Globus pallidus (tissue), 1 donor: ENCODE results near the gene MATN1.
"Not testable (repeated sequence)": the region's sequence is repeated elsewhere in the genome, so short reads cannot be mapped to it uniquely, and the experiment has no call there.

Source experiments
- DNase-seq: peaks from one replicate; pipeline ENCODE4 v3.0.0-alpha.2; 2015; ENCODE audit warnings: low spot score

The MATN1 gene

GRCh38 chr1:30723331-30723755 lies at the start of gene MATN1:
Gene MATN1 (minus strand): TSS chr1:30723585. CDS start chr1:30723551, 34 bp downstream.
- DNase-seq: no peak

- no peak for DNase-seq
Measured at GRCh38 chr1:30771005-30771404, 47.6 kb upstream of the MATN1 start.

- no peak for DNase-seq
Measured at GRCh38 chr1:30770150-30770549, 46.8 kb upstream of the MATN1 start.

- no peak for DNase-seq
Measured at GRCh38 chr1:30768830-30769718, 45.7 kb upstream of the MATN1 start.

DNA sequence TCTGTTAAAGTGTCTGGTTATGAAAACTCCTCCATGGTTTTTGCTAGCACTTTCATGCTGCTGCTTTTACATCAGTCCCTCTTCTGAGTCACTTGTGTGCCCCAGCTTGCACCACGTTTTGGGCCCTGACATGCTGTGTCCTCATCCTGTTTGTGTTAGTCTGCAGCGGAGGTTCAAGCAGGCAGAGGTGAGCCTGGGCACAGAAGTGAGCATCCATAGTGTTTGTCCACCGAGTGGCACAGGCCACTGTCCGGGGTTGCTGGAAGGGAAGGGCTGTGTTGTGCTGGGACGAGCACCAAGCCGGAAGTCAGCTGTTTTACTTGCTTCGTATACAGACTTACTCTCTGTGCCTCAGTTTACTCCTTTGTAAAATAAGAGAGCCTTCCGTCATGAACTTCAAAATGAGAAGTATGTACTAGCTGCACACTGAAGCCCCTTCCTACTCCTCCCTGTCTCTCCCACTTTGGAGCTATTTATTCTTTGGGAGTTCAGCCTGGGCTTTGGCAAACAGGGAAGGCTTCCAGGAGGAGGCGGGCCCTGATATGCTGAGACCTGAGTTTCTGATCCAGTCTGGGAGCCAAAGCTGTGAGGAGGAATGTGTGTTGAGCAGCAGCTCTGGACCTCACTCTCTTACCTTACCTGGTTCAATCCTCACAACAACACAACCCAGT lies 44.9 kb upstream of the MATN1 start:
- DNase-seq: no peak

- not testable (repeated sequence) for DNase-seq
Measured at GRCh38 chr1:30766948-30767347, 43.6 kb upstream of the MATN1 start.

DNA sequence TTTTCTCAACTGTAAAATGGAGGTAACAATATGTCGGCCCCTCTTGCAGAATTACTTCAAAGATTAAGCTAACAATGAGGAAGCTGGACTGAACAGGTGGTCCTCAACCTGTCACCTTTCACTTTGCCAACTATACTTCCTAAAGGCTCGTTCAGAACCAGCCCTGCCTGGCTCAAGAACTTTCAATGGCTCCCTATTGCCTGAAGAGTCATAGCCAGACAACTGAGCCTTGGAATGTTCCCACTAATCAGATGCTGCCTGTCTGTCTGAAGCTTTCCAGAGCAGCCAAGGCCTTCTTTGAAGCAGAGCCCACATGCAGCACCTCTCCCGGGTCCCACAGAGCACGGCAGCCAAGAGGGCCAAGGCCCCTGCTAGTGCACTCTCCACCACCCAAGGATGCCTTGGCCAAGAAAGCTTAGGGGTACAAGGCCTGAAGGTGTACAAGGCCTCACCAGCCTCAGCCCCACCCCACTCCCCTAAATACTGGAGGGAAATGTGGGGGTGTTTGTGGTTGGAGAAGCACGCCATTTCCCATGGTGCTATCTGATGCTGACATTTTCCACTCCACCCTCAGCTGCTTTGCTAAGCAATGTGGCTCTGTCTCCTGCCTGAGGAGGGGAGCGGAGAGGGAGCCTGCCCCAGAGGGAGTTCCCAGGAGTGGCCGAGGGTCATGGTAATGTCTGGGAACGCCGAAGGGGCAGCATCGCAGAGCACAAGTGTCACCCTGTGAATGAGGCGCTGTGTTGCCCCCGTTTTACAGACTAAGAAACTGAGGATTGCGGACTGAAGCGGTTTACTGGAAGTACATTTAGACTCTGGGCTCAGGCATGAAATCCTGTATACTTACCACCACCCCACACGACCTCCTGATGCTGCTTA lies 42.4 kb upstream of the MATN1 start:
- DNase-seq: no peak

- DNase-seq: no peak
Measured at GRCh38 chr1:30764939-30765555, 41.7 kb upstream of the MATN1 start.

- DNase-seq: no peak
Measured at GRCh38 chr1:30764396-30764795, 41.0 kb upstream of the MATN1 start.

- DNase-seq: peak; percentile 78
Measured at GRCh38 chr1:30763651-30764248, 40.4 kb upstream of the MATN1 start.

- no peak for DNase-seq
Measured at GRCh38 chr1:30762930-30763650, 39.7 kb upstream of the MATN1 start.

GRCh38 chr1:30762152-30762929 lies 39.0 kb upstream of the MATN1 start:
- DNase-seq: no peak

DNA sequence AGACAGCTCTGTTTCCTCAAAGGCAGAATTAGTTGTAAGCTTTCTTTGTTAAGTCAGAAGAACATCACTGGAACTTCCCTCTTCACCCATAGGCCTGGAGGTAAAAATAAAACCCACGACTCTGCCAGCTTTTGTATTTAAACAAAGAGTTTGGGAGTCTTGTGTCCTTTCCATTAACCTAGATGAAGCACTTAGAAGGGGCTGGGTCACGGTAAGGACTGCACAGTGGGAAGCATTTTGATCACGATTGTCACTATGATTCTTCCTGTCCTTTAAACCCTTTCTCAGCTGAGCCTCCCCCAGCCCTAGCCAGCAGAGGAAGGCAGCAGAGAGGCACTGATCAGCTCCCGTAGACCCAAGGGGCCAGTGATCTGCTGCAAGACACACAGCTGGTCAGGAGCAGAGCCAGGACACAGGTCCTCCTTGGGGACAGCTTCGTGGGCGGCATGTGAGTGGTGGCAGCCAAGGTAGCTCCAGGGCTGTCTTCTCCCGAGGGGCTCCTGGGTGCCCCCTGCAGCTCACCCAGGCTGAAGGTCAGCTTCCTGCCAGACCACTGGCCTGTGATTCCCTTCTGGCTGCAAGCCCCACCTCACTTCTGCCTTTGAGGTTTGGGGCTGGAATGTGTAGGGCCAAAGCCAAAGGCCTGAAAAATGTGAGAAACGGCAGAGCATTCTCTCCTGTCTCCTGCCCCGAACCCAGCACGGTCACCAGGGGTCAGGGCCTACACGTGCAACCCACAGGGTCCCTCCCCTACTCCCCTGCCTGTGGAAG lies 38.2 kb upstream of the MATN1 start:
- no peak for DNase-seq

DNA sequence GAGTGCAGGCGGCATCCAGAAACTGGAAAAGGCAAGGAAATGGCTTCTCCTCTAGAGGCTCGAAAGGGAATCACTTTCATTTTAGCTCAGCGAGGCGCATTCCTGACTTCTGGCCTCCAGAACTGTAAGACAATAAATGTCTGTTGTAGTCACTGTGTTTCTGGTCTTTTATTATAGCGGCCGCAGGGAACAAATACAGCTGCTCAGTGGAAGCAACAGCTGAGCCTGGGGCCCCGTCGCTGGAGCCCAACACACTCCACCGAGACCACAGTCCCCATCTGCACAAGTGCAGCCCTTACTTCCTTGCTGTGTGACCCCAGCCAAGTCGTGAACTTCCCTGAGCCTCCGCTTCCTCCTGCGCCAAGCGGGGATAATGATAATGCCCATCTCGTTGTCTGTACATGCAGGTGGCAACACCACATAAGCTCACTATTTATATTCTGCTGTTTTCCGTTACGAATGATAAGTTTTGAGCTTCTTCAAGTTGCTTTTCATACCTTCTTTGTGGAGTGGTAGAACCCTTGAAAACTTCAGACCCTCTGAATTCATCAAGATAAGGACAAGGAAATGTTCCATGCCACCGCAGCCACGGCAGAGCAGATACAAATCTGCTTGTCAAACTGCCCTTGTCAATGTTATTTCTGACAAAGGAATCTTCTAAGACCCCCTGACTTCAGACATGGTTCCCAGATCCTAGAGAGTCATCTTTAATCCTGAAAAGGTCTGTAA lies 37.4 kb upstream of the MATN1 start:
- peak; percentile 72 for DNase-seq

- no peak for DNase-seq
Measured at GRCh38 chr1:30759718-30760281, 36.4 kb upstream of the MATN1 start.

- DNase-seq: no peak
Measured at GRCh38 chr1:30758785-30759380, 35.5 kb upstream of the MATN1 start.

GRCh38 chr1:30758121-30758688 lies 34.8 kb upstream of the MATN1 start:
- DNase-seq: no peak
